CD14-positive monocyte (primary cell): ENCODE results near the gene TOMM22. TPM values are rescaled to one million over a fixed set of nuclear protein-coding genes. Genes with fewer than 3 reads are reported as not detected.

Source experiments
- DNase-seq, 3 donors: peaks; one replicate each; pipeline ENCODE4 v3.0.0-alpha.2; 2011 to 2022
- H2AFZ ChIP-seq: 2 replicates; pipeline ENCODE4 v1.6.0; 2012; ENCODE audit warnings: mild to moderate bottlenecking, low read depth, low read length, inconsistent platforms; ENCODE audit not compliant: insufficient read depth, poor library complexity, severe bottlenecking
- H3K27ac ChIP-seq, 2 donors: 1 replicate in 1 of 2; 2 replicates in 1 of 2; pipeline ENCODE4 v1.5.1; 2012 to 2013; ENCODE audit warnings: low read length in 2 of 2, control low read depth in 1 of 2, inconsistent platforms in 1 of 2, low read depth in 1 of 2, mild to moderate bottlenecking in 1 of 2
- H3K27me3 ChIP-seq, 2 donors: one replicate each; pipeline versions ENCODE4 v1.6.0 to v1.6.1; 2011 to 2013; ENCODE audit warnings: low read length in 2 of 2; ENCODE audit not compliant: control insufficient read depth in 2 of 2, insufficient read depth in 2 of 2
- H3K36me3 ChIP-seq, 2 donors: replicated peaks in 1 of 2; 1 replicate in 1 of 2; 2 replicates in 1 of 2; pipeline versions ENCODE4 v1.5.1 to v1.6.1; 2012 to 2013; ENCODE audit warnings: low read length in 2 of 2, control low read depth in 1 of 2, inconsistent platforms in 1 of 2, mild to moderate bottlenecking in 1 of 2; ENCODE audit not compliant: insufficient read depth in 2 of 2, control insufficient read depth in 1 of 2
- H3K4me1 ChIP-seq, 2 donors: 1 replicate in 1 of 2; 2 replicates in 1 of 2; pipeline versions ENCODE4 v1.5.1 to v1.6.1; 2012 to 2013; ENCODE audit warnings: low read length in 2 of 2, control low read depth in 1 of 2, inconsistent platforms in 1 of 2, mild to moderate bottlenecking in 1 of 2, moderate library complexity in 1 of 2; ENCODE audit not compliant: insufficient read depth in 2 of 2, control insufficient read depth in 1 of 2
- H3K4me2 ChIP-seq: replicated peaks from 2 replicates; pipeline ENCODE3; 2012; ENCODE audit warnings: low read length, moderate library complexity, mild to moderate bottlenecking; ENCODE audit not compliant: poor library complexity, severe bottlenecking; ENCODE audit errors: extremely low read depth
- H3K4me3 ChIP-seq, 3 experiments: fragments of 200-600 bp in 1 of 3; sonication (generic) in 1 of 3; replicated peaks in 1 of 3; 1 replicate in 2 of 3; 2 replicates in 1 of 3; pipeline ENCODE4 v1.5.1; 2011 to 2013; ENCODE audit warnings: low read length in 3 of 3, mild to moderate bottlenecking in 3 of 3, control low read depth in 2 of 3, low read depth in 2 of 3, inconsistent platforms in 1 of 3, moderate library complexity in 1 of 3
- H3K79me2 ChIP-seq: 2 replicates; pipeline ENCODE4 v1.6.0; 2012; ENCODE audit warnings: mild to moderate bottlenecking, control low read depth, inconsistent platforms, low read length, moderate library complexity; ENCODE audit not compliant: insufficient read depth
- H3K9ac ChIP-seq: 2 replicates; pipeline ENCODE4 v1.6.0; 2017; ENCODE audit warnings: low read length, mild to moderate bottlenecking; ENCODE audit not compliant: insufficient read depth, poor library complexity, severe bottlenecking
- H3K9me3 ChIP-seq, 2 donors: replicated peaks in 1 of 2; 1 replicate in 1 of 2; 2 replicates in 1 of 2; pipeline versions ENCODE4 v1.5.1 to v1.6.1; 2012 to 2013; ENCODE audit warnings: low read length in 2 of 2, control low read depth in 1 of 2; ENCODE audit not compliant: control insufficient read depth in 1 of 2, insufficient read depth in 1 of 2
- H4K20me1 ChIP-seq: 2 replicates; pipeline ENCODE4 v1.6.0; 2012; ENCODE audit warnings: mild to moderate bottlenecking, low read length, control low read depth, moderate library complexity; ENCODE audit not compliant: insufficient read depth
- H3K27ac Mint-ChIP-seq, 7 donors: one replicate each; pipeline ENCODE4 v1.8.0; 2020; ENCODE audit warnings: mild to moderate bottlenecking in 7 of 7, mixed read lengths in 7 of 7, moderate library complexity in 6 of 7, inconsistent platforms in 2 of 7
- H3K27me3 Mint-ChIP-seq, 3 donors: one replicate each; pipeline ENCODE4 v1.8.0; 2021 to 2022; ENCODE audit warnings: low read depth in 3 of 3, mild to moderate bottlenecking in 3 of 3, mixed read lengths in 3 of 3, moderate library complexity in 3 of 3, inconsistent platforms in 1 of 3
- H3K36me3 Mint-ChIP-seq, 2 donors: one replicate each; pipeline ENCODE4 v1.8.0; 2020; ENCODE audit warnings: mixed read lengths in 2 of 2, inconsistent platforms in 1 of 2, mild to moderate bottlenecking in 1 of 2
- H3K4me1 Mint-ChIP-seq: one replicate; pipeline ENCODE4 v1.8.0; 2020; ENCODE audit warnings: mild to moderate bottlenecking, mixed read lengths
- H3K4me3 Mint-ChIP-seq, 2 donors: one replicate each; pipeline ENCODE4 v1.8.0; 2020; ENCODE audit warnings: mild to moderate bottlenecking in 2 of 2, mixed read lengths in 2 of 2, moderate library complexity in 1 of 2
- H3K9me3 Mint-ChIP-seq, 7 donors: one replicate each; pipeline ENCODE4 v1.8.0; 2020 to 2022; ENCODE audit warnings: mixed read lengths in 7 of 7, mild to moderate bottlenecking in 6 of 7, moderate library complexity in 6 of 7, inconsistent platforms in 2 of 7
- CTCF ChIP-seq: fragments of 200-600 bp; IDR thresholded peaks from one replicate; pipeline ENCODE4 v1.8.0; 2022; ENCODE audit warnings: antibody characterized with exemption, mild to moderate bottlenecking
- WGBS: methylation state at CpG from one replicate; pipeline ENCODE4 v1.1.5; 2013; ENCODE audit warnings: missing lambda C conversion rate; ENCODE audit not compliant: insufficient coverage; 5-methylcytosine and 5-hydroxymethylcytosine counted together
- intact Hi-C, 2 donors: fragments of 100-400 bp; cut with micrococcal nuclease; formaldehyde crosslinking; loops; one replicate each; pipeline versions ENCODE4 v1.15.0 to v1.15.1; 2023
- polyA plus RNA-seq, 3 donors: library from polyadenylated mRNA; depleted of rRNA in 1 of 3; unstranded in 2 of 3; stranded (reverse) in 1 of 3; fragments of 300-500 nt in 2 of 3; fragments of >200 nt in 1 of 3; fragmentation: Illumina TruSeq in 2 of 3; gene quantifications; 1 replicate in 2 of 3; 2 replicates in 1 of 3; pipeline ENCODE4 v1.2.3, GENCODE V29; 2012 to 2021

Gene TOMM22
- polyA plus RNA-seq, 3 donors = 31.9 to 71.4 (median 58.0) TPM

GRCh38 chr22:38712486-38713207 is 30.9 kb downstream of the TOMM22 start:
- Histone ChIP-seq H3K27ac (no peak overlapping the region), H3K9me3 (no peaks in the 10 kb centered on the region), H3K4me2 (no peak overlapping the region), H3K4me1 (peaks cover 18 to 31% of the 10 kb centered on the region in 2 donors), H4K20me1 (peaks cover 100% of the 10 kb centered on the region), H3K79me2 (peaks cover 85% of the 10 kb centered on the region), H3K9ac (no peak overlapping the region), H2AFZ (no peak overlapping the region), H3K4me3 (no peak overlapping the region), H3K36me3 (peaks cover 23 to 62% of the 10 kb centered on the region in 2 donors), H3K27me3 (no peaks in the 10 kb centered on the region)
- WGBS = 47% methylated on average over 3 of the region's 11 CpGs
- no peaks in the 10 kb centered on the region for H3K27me3 Mint-ChIP-seq
- H3K27ac Mint-ChIP-seq = peak overlapping the region in 3 of 7 donors; percentile 31 to 68 (median 36)
- peaks cover 57 to 73% of the 10 kb centered on the region in 2 donors for H3K36me3 Mint-ChIP-seq
- intact Hi-C loops = no loop called here
- H3K9me3 Mint-ChIP-seq = no peaks in the 10 kb centered on the region
- peaks cover 52% of the 10 kb centered on the region for H3K4me1 Mint-ChIP-seq
- H3K4me3 Mint-ChIP-seq = no peak overlapping the region
- no peak for DNase-seq
- no peak for TF ChIP-seq CTCF

GRCh38 chr22:38713921-38714320 is 32.2 kb downstream of the TOMM22 start:
- H3K9me3 Mint-ChIP-seq = no peaks in the 10 kb centered on the region
- DNase-seq = no peak
- Histone ChIP-seq H3K79me2 (peaks cover 74% of the 10 kb centered on the region), H3K4me2 (no peak overlapping the region), H4K20me1 (peaks cover 100% of the 10 kb centered on the region), H2AFZ (no peak overlapping the region), H3K4me1 (peaks cover 9 to 19% of the 10 kb centered on the region in 2 donors), H3K36me3 (peaks cover 34 to 74% of the 10 kb centered on the region in 2 donors), H3K9ac (no peak overlapping the region), H3K27me3 (no peaks in the 10 kb centered on the region), H3K9me3 (no peaks in the 10 kb centered on the region), H3K4me3 (no peak overlapping the region), H3K27ac (no peak overlapping the region)
- H3K4me1 Mint-ChIP-seq = peaks cover 39% of the 10 kb centered on the region
- H3K36me3 Mint-ChIP-seq = peaks cover 64 to 73% of the 10 kb centered on the region in 2 donors
- intact Hi-C loops = no loop called here
- no peak for TF ChIP-seq CTCF
- H3K27me3 Mint-ChIP-seq = no peaks in the 10 kb centered on the region
- H3K4me3 Mint-ChIP-seq = no peak overlapping the region
- WGBS = 98% methylated on average over 7 of the region's 8 CpGs
- H3K27ac Mint-ChIP-seq = peak overlapping the region in 2 of 7 donors; percentile 53 to 75
